OCI-LY7 (cell line): ENCODE measurements around the gene FTH1.

ENCODE experiments used
- EZH2phosphoT487 ChIP-seq: fragments of 200-600 bp; sonication (generic); IDR thresholded peaks from 2 replicates; pipeline ENCODE4 v1.6.1; 2018; ENCODE audit warnings: low read depth, borderline replicate concordance, mild to moderate bottlenecking, mixed run types, antibody characterized with exemption, low read length, moderate library complexity, mixed read lengths
- TF ChIP-seq, protein P1 (sequence below): fragments of 200-600 bp; sonication (generic); conservative IDR thresholded peaks from 2 replicates; pipeline ENCODE4 v1.5.1; 2014; ENCODE audit warnings: mild to moderate bottlenecking, antibody characterized with exemption, low read length, moderate library complexity, mixed read lengths

DNA sequence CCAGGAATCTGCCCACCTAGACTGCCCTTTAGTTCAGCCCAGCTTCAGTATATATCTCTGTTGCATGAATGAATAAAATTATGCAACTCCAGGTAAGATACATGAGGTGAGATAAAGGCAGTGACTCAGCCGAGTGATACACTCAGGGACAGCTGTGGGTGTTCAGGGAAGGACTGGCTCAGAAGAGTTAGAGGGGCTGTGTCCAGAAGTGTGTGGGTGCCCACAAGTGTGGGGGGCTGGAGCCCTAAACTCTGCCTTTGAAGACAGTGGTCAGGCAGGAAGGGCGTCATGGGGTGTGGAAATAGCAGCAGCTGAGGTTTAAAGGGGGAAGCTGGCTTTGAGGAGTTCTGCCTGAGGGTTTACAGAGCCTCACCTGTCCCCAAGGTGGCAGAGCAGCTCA, 8.3 kb downstream of the FTH1 start:
- TF ChIP-seq, protein P1, sequence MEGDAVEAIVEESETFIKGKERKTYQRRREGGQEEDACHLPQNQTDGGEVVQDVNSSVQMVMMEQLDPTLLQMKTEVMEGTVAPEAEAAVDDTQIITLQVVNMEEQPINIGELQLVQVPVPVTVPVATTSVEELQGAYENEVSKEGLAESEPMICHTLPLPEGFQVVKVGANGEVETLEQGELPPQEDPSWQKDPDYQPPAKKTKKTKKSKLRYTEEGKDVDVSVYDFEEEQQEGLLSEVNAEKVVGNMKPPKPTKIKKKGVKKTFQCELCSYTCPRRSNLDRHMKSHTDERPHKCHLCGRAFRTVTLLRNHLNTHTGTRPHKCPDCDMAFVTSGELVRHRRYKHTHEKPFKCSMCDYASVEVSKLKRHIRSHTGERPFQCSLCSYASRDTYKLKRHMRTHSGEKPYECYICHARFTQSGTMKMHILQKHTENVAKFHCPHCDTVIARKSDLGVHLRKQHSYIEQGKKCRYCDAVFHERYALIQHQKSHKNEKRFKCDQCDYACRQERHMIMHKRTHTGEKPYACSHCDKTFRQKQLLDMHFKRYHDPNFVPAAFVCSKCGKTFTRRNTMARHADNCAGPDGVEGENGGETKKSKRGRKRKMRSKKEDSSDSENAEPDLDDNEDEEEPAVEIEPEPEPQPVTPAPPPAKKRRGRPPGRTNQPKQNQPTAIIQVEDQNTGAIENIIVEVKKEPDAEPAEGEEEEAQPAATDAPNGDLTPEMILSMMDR: no peak
- TF ChIP-seq EZH2phosphoT487: no peak
